ENCODE data around the gene PLEKHG7.
"Not testable (repeated sequence)": the region's sequence is repeated elsewhere in the genome, so short reads cannot be mapped to it uniquely, and the experiment has no call there.

The PLEKHG7 gene

DNA sequence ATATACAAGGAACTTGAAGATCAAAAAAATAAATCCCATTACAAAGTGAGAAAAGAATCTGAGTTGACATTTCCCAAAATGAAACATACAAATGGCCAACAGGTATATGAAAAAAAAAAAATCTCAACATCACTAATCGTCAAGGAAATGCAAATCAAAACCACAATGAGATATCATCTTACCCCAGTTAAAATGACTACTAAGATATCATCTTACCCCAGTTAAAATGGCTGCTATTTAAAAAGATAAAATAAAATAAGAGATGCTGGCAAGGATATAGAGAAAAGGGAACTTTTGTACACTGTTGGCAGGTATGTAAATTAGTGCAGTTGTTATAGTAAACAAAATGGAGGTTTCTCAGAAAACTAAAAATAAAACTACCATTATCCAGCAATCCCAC, 44.4 kb downstream of the PLEKHG7 start:
- ChIA-PET POLR2A (no interaction called here), CTCF (no interaction called here)
- TF ChIP-seq ZNF384 (IDR thresholded peaks at IDR 0.05) (no peak), SP1 (IDR thresholded peaks at IDR 0.05) (no peak), BHLHE40 (IDR thresholded peaks at IDR 0.05; ENCODE audit: borderline replicate concordance) (no peak), TARDBP (IDR thresholded peaks at IDR 0.05) (no peak), FOXM1 (IDR thresholded peaks at IDR 0.05; ENCODE audit: borderline replicate concordance) (no peak)
- no peak for DNase-seq (ENCODE audit: extremely low spot score)

GRCh38 chr12:92749691-92750090, 46.9 kb downstream of the PLEKHG7 start:
- DNase-seq (ENCODE audit: extremely low spot score); CTCF ChIA-PET; POLR2A ChIA-PET: not testable (repeated sequence)

- no peak for DNase-seq (ENCODE audit: extremely low spot score)
- TF ChIP-seq L3MBTL2 (conservative IDR thresholded peaks at IDR 0.05) (no peak), FOXM1 (IDR thresholded peaks at IDR 0.05; ENCODE audit: borderline replicate concordance) (no peak), FOXA1 (IDR thresholded peaks at IDR 0.05) (no peak), ELF4 (IDR thresholded peaks at IDR 0.05) (no peak), HDGF (IDR thresholded peaks at IDR 0.05; ENCODE audit: borderline replicate concordance) (no peak), CTBP1 (IDR thresholded peaks at IDR 0.05; ENCODE audit: borderline replicate concordance) (no peak), SUZ12 (IDR thresholded peaks at IDR 0.05) (no peak), ZNF384 (IDR thresholded peaks at IDR 0.05) (no peak)
- CTCF ChIA-PET: no interaction called here
- POLR2A ChIA-PET: no interaction called here
These were observed 51.4 kb downstream of the PLEKHG7 start for GRCh38 chr12:92753976-92754885.

DNA sequence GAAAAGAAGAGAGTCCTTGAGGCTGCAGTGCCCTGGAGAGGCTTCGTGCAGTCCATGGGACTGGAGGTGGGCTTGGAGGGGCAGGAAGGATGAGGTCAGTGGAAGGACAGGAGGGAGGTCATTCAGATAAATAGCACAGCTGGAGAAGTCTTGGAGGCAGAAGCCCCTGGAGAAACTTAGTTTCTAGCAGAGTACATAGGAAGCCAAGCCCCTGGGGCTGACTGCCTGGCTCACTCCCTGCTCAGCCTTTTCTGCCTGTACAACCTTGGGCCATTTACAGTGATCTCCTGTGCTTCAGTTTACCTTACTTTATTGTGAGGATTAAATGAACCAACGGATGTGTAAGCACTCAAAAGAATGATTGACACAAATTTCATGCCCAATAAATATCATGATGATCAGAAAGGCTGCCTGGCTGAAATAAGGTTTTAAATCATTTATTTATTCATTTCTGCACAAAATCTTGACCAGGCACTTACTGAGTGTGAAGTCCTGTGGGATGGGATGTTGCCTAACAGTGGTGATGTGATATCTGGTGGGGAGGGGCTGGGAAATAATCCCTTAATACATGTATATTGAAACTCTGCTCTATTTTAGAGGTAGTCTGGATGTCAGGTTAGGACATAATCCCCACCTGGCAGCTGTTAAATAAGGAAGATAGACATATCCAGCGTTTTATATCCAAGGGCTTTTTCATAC, 54.3 kb downstream of the PLEKHG7 start:
- CTCF ChIA-PET: interaction anchor here (0.6 kb wide), 1 partner anchor 1913 kb away, joined by 5 read pairs; no protein-coding TSS in a partner anchor
- TF ChIP-seq FOXA1 (IDR thresholded peaks at IDR 0.05) (no peak), FOXM1 (IDR thresholded peaks at IDR 0.05; ENCODE audit: borderline replicate concordance) (no peak)
- no peak for DNase-seq (ENCODE audit: extremely low spot score)
- POLR2A ChIA-PET: no interaction called here

- no peak for TF ChIP-seq ARNT (IDR thresholded peaks at IDR 0.05)
- TF ChIP-seq L3MBTL2 (conservative IDR thresholded peaks at IDR 0.05): no peak
- no peak for TF ChIP-seq LEF1 (IDR thresholded peaks at IDR 0.05; ENCODE audit: borderline replicate concordance)
- TF ChIP-seq, protein P1, sequence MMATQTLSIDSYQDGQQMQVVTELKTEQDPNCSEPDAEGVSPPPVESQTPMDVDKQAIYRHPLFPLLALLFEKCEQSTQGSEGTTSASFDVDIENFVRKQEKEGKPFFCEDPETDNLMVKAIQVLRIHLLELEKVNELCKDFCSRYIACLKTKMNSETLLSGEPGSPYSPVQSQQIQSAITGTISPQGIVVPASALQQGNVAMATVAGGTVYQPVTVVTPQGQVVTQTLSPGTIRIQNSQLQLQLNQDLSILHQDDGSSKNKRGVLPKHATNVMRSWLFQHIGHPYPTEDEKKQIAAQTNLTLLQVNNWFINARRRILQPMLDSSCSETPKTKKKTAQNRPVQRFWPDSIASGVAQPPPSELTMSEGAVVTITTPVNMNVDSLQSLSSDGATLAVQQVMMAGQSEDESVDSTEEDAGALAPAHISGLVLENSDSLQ (IDR thresholded peaks at IDR 0.05): no peak
- TF ChIP-seq SUZ12 (IDR thresholded peaks at IDR 0.05): no peak
- no peak for TF ChIP-seq BHLHE40 (IDR thresholded peaks at IDR 0.05; ENCODE audit: borderline replicate concordance)
- no peak for TF ChIP-seq ELF4 (IDR thresholded peaks at IDR 0.05)
- TF ChIP-seq FOXA1 (IDR thresholded peaks at IDR 0.05): no peak
- TF ChIP-seq FOXK2 (IDR thresholded peaks at IDR 0.05): no peak
- TF ChIP-seq ZNF384 (IDR thresholded peaks at IDR 0.05): no peak
- no peak for TF ChIP-seq SP1 (IDR thresholded peaks at IDR 0.05)
- no peak for TF ChIP-seq TARDBP (IDR thresholded peaks at IDR 0.05)
- TF ChIP-seq CTBP1 (IDR thresholded peaks at IDR 0.05; ENCODE audit: borderline replicate concordance): no peak
- no peak for TF ChIP-seq FOXM1 (IDR thresholded peaks at IDR 0.05; ENCODE audit: borderline replicate concordance)
- TF ChIP-seq NFRKB (IDR thresholded peaks at IDR 0.05): no peak
- ChIA-PET POLR2A (no interaction called here), CTCF (no interaction called here)
- no peak for DNase-seq (ENCODE audit: extremely low spot score)
These were observed 54.9 kb downstream of the PLEKHG7 start for GRCh38 chr12:92757597-92758121.

GRCh38 chr12:92759634-92760268, 57.0 kb downstream of the PLEKHG7 start:
- no peak for TF ChIP-seq ELF4 (IDR thresholded peaks at IDR 0.05)
- TF ChIP-seq, protein P1 (IDR thresholded peaks at IDR 0.05): no peak
- TF ChIP-seq FOXA1 (IDR thresholded peaks at IDR 0.05): no peak
- no peak for TF ChIP-seq FOXK2 (IDR thresholded peaks at IDR 0.05)
- no peak for TF ChIP-seq FOXM1 (IDR thresholded peaks at IDR 0.05; ENCODE audit: borderline replicate concordance)
- TF ChIP-seq BHLHE40 (IDR thresholded peaks at IDR 0.05; ENCODE audit: borderline replicate concordance): no peak
- TF ChIP-seq SP1 (IDR thresholded peaks at IDR 0.05): no peak
- no peak for TF ChIP-seq ZNF384 (IDR thresholded peaks at IDR 0.05)
- no peak for TF ChIP-seq NFRKB (IDR thresholded peaks at IDR 0.05)
- no peak for TF ChIP-seq SUZ12 (IDR thresholded peaks at IDR 0.05)
- no peak for TF ChIP-seq L3MBTL2 (conservative IDR thresholded peaks at IDR 0.05)
- TF ChIP-seq TARDBP (IDR thresholded peaks at IDR 0.05): no peak
- no peak for TF ChIP-seq LEF1 (IDR thresholded peaks at IDR 0.05; ENCODE audit: borderline replicate concordance)
- TF ChIP-seq HDGF (IDR thresholded peaks at IDR 0.05; ENCODE audit: borderline replicate concordance): no peak
- no peak for TF ChIP-seq CTBP1 (IDR thresholded peaks at IDR 0.05; ENCODE audit: borderline replicate concordance)
- TF ChIP-seq ARNT (IDR thresholded peaks at IDR 0.05): no peak
- ChIA-PET POLR2A (no interaction called here), CTCF (no interaction called here)
- no peak for DNase-seq (ENCODE audit: extremely low spot score)
